ENCODE measurements around the gene ACOT11. TPM values are rescaled to one million over a fixed set of nuclear protein-coding genes. Genes with fewer than 3 reads are reported as not detected.
"Not testable (repeated sequence)": the region's sequence is repeated elsewhere in the genome, so short reads cannot be mapped to it uniquely, and the experiment has no call there.

The ACOT11 gene
- total RNA-seq, 1 experiment from 2014 or later, result 1.9 TPM

GRCh38 chr1:54532033-54532432 is 16.0 kb upstream of the ACOT11 start:
- Histone ChIP-seq H3K9me3 (ENCODE audit: control insufficient read depth, insufficient read depth, low read depth, low read length) (no peaks in the 10 kb centered on the region), H3K4me1 (ENCODE audit: control insufficient read depth, insufficient read depth, low read length) (no peaks in the 10 kb centered on the region), H3K36me3 (ENCODE audit: control insufficient read depth, insufficient read depth, low read length) (no peaks in the 10 kb centered on the region), H3K27me3 (ENCODE audit: control insufficient read depth, insufficient read depth, low read length) (0 out of 2 replicates have a peak, but pooled peaks cover 3% of the 10 kb centered on the region), H3K27ac (ENCODE audit: low read length) (no peak overlapping the region), H3K4me3 (ENCODE audit: low read depth in 2 of 2, low read length in 2 of 2) (no peak overlapping the region)
- CTCF ChIA-PET, result interaction anchor here (0.6 kb wide), 1 partner anchor 279 kb away, joined by 8 read pairs; no protein-coding TSS in a partner anchor
- intact Hi-C loops (cut with micrococcal nuclease; ENCODE audit: unreplicated experiment) (no loop called here), in situ Hi-C loops (cut with HindIII; ENCODE audit: low pct_unique_long_range_greater_than_20kb, low sequenced_read_pairs) (no loop called here)
- TF ChIP-seq TCF7L2 (IDR thresholded peaks at IDR 0.05; ENCODE audit: low read depth, low read length) (no peak), CTCF (IDR thresholded peaks at IDR 0.05) (no peak), REST (IDR thresholded peaks at IDR 0.05; ENCODE audit: insufficient read depth in 1 of 2, low read depth in 2 of 2, low read length in 1 of 2) (no peak), POLR2AphosphoS5 (IDR thresholded peaks at IDR 0.05; ENCODE audit: low read depth, low read length) (no peak), SIN3A (IDR thresholded peaks at IDR 0.05; ENCODE audit: borderline replicate concordance, insufficient read depth, low read depth, low read length) (no peak)
- POLR2A ChIA-PET, result no interaction called here
- ATAC-seq (no peak), DNase-seq (ENCODE audit: low read depth, low spot score) (no peak)
- no TSS peak for BruUV-seq (replicated peaks)

GRCh38 chr1:54536656-54537055 is 11.4 kb upstream of the ACOT11 start:
- intact Hi-C loops (cut with micrococcal nuclease; ENCODE audit: unreplicated experiment); H3K4me1 ChIP-seq (ENCODE audit: control insufficient read depth, insufficient read depth, low read length); H3K27me3 ChIP-seq (ENCODE audit: control insufficient read depth, insufficient read depth, low read length); H3K4me3 ChIP-seq (ENCODE audit: low read depth in 2 of 2, low read length in 2 of 2); BruUV-seq (replicated peaks); H3K9me3 ChIP-seq (ENCODE audit: control insufficient read depth, insufficient read depth, low read depth, low read length); POLR2A ChIA-PET; H3K36me3 ChIP-seq (ENCODE audit: control insufficient read depth, insufficient read depth, low read length); H3K27ac ChIP-seq (ENCODE audit: low read length); CTCF ChIA-PET; ATAC-seq; DNase-seq (ENCODE audit: low read depth, low spot score); in situ Hi-C loops (cut with HindIII; ENCODE audit: low pct_unique_long_range_greater_than_20kb, low sequenced_read_pairs): not testable (repeated sequence)

- TF ChIP-seq POLR2AphosphoS5 (IDR thresholded peaks at IDR 0.05; ENCODE audit: low read depth, low read length), result no peak
- TF ChIP-seq CTCF (IDR thresholded peaks at IDR 0.05), result no peak
- TF ChIP-seq REST (IDR thresholded peaks at IDR 0.05; ENCODE audit: insufficient read depth in 1 of 2, low read depth in 2 of 2, low read length in 1 of 2), result no peak
- TF ChIP-seq SIN3A (IDR thresholded peaks at IDR 0.05; ENCODE audit: borderline replicate concordance, insufficient read depth, low read depth, low read length), result no peak
- TF ChIP-seq TCF7L2 (IDR thresholded peaks at IDR 0.05; ENCODE audit: low read depth, low read length), result no peak
- CTCF ChIA-PET, result interaction anchor here (0.5 kb wide), 1 partner anchor 753 kb away, joined by 7 read pairs; no protein-coding TSS in a partner anchor
- H3K27me3 ChIP-seq (ENCODE audit: control insufficient read depth, insufficient read depth, low read length), result 0 out of 2 replicates have a peak, but pooled peaks cover 3% of the 10 kb centered on the region
- DNase-seq (ENCODE audit: low read depth, low spot score) (no peak), ATAC-seq (no peak)
- in situ Hi-C loops (cut with HindIII; ENCODE audit: low pct_unique_long_range_greater_than_20kb, low sequenced_read_pairs) (no loop called here), intact Hi-C loops (cut with micrococcal nuclease; ENCODE audit: unreplicated experiment) (no loop called here)
- H3K27ac ChIP-seq (ENCODE audit: low read length), result no peak overlapping the region
- H3K9me3 ChIP-seq (ENCODE audit: control insufficient read depth, insufficient read depth, low read depth, low read length), result no peaks in the 10 kb centered on the region
- no TSS peak for BruUV-seq (replicated peaks)
- POLR2A ChIA-PET, result no interaction called here
- H3K36me3 ChIP-seq (ENCODE audit: control insufficient read depth, insufficient read depth, low read length), result no peaks in the 10 kb centered on the region
- H3K4me3 ChIP-seq (ENCODE audit: low read depth in 2 of 2, low read length in 2 of 2), result no peak overlapping the region
- no peaks in the 10 kb centered on the region for H3K4me1 ChIP-seq (ENCODE audit: control insufficient read depth, insufficient read depth, low read length)
These were observed 10.4 kb upstream of the ACOT11 start for GRCh38 chr1:54537611-54538010.
